H1 (cell line): ENCODE data around the gene OTUD6A. TPM values are rescaled to one million over a fixed set of nuclear protein-coding genes. Genes with fewer than 3 reads are reported as not detected.

Experiments used
- CTCF ChIA-PET: fragments of 300-600 bp; sonication (Branson Sonifier 250); formaldehyde crosslinking; loops from one replicate; lab custom pipeline; 2021; ENCODE audit not compliant: partially characterized antibody; lab: Charles Lee
- POLR2A ChIA-PET: fragments of 300-600 bp; sonication (Branson Sonifier 250); formaldehyde crosslinking; loops from one replicate; lab custom pipeline; 2021; ENCODE audit warnings: inconsistent platforms; ENCODE audit not compliant: partially characterized antibody; lab: Charles Lee
- DNase-seq, 2 experiments: peaks; one replicate each; pipeline versions ENCODE4 v3.0.0 to v3.0.0-alpha.2; 2010 to 2022; ENCODE audit warnings: low spot score in 2 of 2, low read depth in 1 of 2, mixed read lengths in 1 of 2
- FAIRE-seq: peaks from 2 replicates; lab custom pipeline; 2011; peaks lifted over from hg19 to GRCh38; lab: Jason Lieb, UNC
- H2AFZ ChIP-seq: 2 replicates; pipeline ENCODE4 v1.8.1; 2012; ENCODE audit warnings: low read length, inconsistent platforms
- H2AK5ac ChIP-seq: 2 replicates; pipeline ENCODE4 v1.6.1; 2013; ENCODE audit warnings: low read depth, low read length
- H2BK120ac ChIP-seq: replicated peaks from 2 replicates; pipeline ENCODE3; 2013; ENCODE audit warnings: low read depth, low read length, inconsistent platforms
- H2BK12ac ChIP-seq: 2 replicates; pipeline ENCODE4 v1.6.1; 2013; ENCODE audit warnings: low read depth, low read length
- H2BK15ac ChIP-seq: 2 replicates; pipeline ENCODE4 v1.6.1; 2013; ENCODE audit warnings: low read length
- H2BK20ac ChIP-seq: 2 replicates; pipeline ENCODE4 v1.6.1; 2013; ENCODE audit warnings: low read length
- H2BK5ac ChIP-seq: 2 replicates; pipeline ENCODE4 v1.6.1; 2013; ENCODE audit warnings: low read depth, low read length
- H3K14ac ChIP-seq: 2 replicates; pipeline ENCODE4 v1.6.1; 2013; ENCODE audit warnings: inconsistent platforms; ENCODE audit not compliant: insufficient read length
- H3K18ac ChIP-seq: 2 replicates; pipeline ENCODE4 v1.6.1; 2013; ENCODE audit warnings: low read length; ENCODE audit errors: extremely low read depth
- H3K23ac ChIP-seq: 2 replicates; pipeline ENCODE4 v1.6.1; 2013; ENCODE audit warnings: inconsistent platforms; ENCODE audit not compliant: insufficient read length
- H3K23me2 ChIP-seq: 2 replicates; pipeline ENCODE4 v1.6.1; 2013; ENCODE audit warnings: low read depth, low read length
- H3K27ac ChIP-seq: 2 replicates; pipeline ENCODE4 v1.6.1; 2011; ENCODE audit warnings: low read depth, low read length, inconsistent platforms
- H3K27me3 ChIP-seq, 4 experiments: replicated peaks in 1 of 4; 1 replicate in 1 of 4; 2 replicates in 3 of 4; pipeline versions ENCODE4 v1.6.1 to v1.8.1; 2011 to 2013; ENCODE audit warnings: low read length in 3 of 4, mild to moderate bottlenecking in 3 of 4, inconsistent platforms in 2 of 4, mixed read lengths in 2 of 4, moderate library complexity in 1 of 4; ENCODE audit not compliant: control insufficient read depth in 3 of 4, insufficient read depth in 3 of 4; ENCODE audit errors: extremely low read depth in 1 of 4
- H3K36me3 ChIP-seq, 4 experiments: 2 replicates each; pipeline versions ENCODE4 v1.6.1 to v1.8.1; 2011 to 2013; ENCODE audit warnings: mild to moderate bottlenecking in 4 of 4, low read length in 3 of 4, moderate library complexity in 2 of 4, control low read depth in 1 of 4, inconsistent platforms in 1 of 4; ENCODE audit not compliant: insufficient read depth in 4 of 4, control insufficient read depth in 2 of 4
- H3K4ac ChIP-seq: replicated peaks from 2 replicates; pipeline ENCODE3; 2013; ENCODE audit warnings: low read length, low read depth, mixed read lengths, inconsistent platforms; ENCODE audit not compliant: insufficient read length
- H3K4me1 ChIP-seq, 4 experiments: replicated peaks in 1 of 4; 1 replicate in 1 of 4; 2 replicates in 3 of 4; pipeline versions ENCODE4 v1.6.1 to v1.8.1; 2011 to 2013; ENCODE audit warnings: low read length in 3 of 4, inconsistent platforms in 2 of 4, mixed read lengths in 1 of 4; ENCODE audit not compliant: insufficient read depth in 4 of 4, control insufficient read depth in 3 of 4
- H3K4me2 ChIP-seq, 2 experiments: 2 replicates each; pipeline versions ENCODE4 v1.6.1 to v1.8.1; 2011 to 2013; ENCODE audit warnings: low read depth in 2 of 2, low read length in 2 of 2, control low read depth in 1 of 2, inconsistent platforms in 1 of 2, mild to moderate bottlenecking in 1 of 2; ENCODE audit not compliant: insufficient read depth in 1 of 2
- H3K4me3 ChIP-seq, 4 experiments: fragments of 200-600, 300-600 bp in 1 of 4; sonication (generic), shearing (Covaris generic), sonication (Bioruptor Twin) in 1 of 4; 2 replicates each; pipeline versions ENCODE4 v1.5.1 to v1.8.1; 2011 to 2016; ENCODE audit warnings: low read length in 4 of 4, low read depth in 3 of 4, control low read depth in 2 of 4, inconsistent platforms in 2 of 4, mild to moderate bottlenecking in 2 of 4, mixed read lengths in 1 of 4, moderate library complexity in 1 of 4; ENCODE audit not compliant: insufficient read depth in 2 of 4; ENCODE audit errors: extremely low read depth in 1 of 4
- H3K56ac ChIP-seq: replicated peaks from 2 replicates; pipeline ENCODE3; 2013; ENCODE audit warnings: low read depth, mild to moderate bottlenecking, mixed read lengths, low read length, inconsistent platforms; ENCODE audit not compliant: insufficient read length
- H3K79me1 ChIP-seq: 2 replicates; pipeline ENCODE4 v1.6.1; 2013; ENCODE audit warnings: low read depth, low read length, control low read depth
- H3K79me2 ChIP-seq, 2 experiments: 2 replicates each; pipeline versions ENCODE4 v1.6.1 to v1.8.1; 2012 to 2013; ENCODE audit warnings: low read length in 2 of 2, mild to moderate bottlenecking in 2 of 2, inconsistent platforms in 1 of 2; ENCODE audit not compliant: insufficient read depth in 2 of 2, control insufficient read depth in 1 of 2
- H3K9ac ChIP-seq, 4 experiments: replicated peaks in 1 of 4; 1 replicate in 1 of 4; 2 replicates in 3 of 4; pipeline versions ENCODE4 v1.6.1 to v1.8.1; 2011 to 2013; ENCODE audit warnings: low read depth in 3 of 4, low read length in 3 of 4, control low read depth in 2 of 4, mild to moderate bottlenecking in 2 of 4, moderate library complexity in 2 of 4, inconsistent platforms in 1 of 4; ENCODE audit errors: extremely low read depth in 1 of 4
- H3K9me3 ChIP-seq, 2 experiments: 2 replicates each; pipeline versions ENCODE4 v1.6.1 to v1.8.1; 2012 to 2013; ENCODE audit warnings: mild to moderate bottlenecking in 2 of 2, moderate library complexity in 2 of 2, control low read depth in 1 of 2, inconsistent platforms in 1 of 2, low read depth in 1 of 2, low read length in 1 of 2, mixed read lengths in 1 of 2; ENCODE audit not compliant: insufficient read depth in 2 of 2
- H4K20me1 ChIP-seq, 2 experiments: replicated peaks in 1 of 2; 2 replicates each; pipeline versions ENCODE3 to v1.8.1; 2011 to 2013; ENCODE audit warnings: inconsistent platforms in 2 of 2, low read length in 2 of 2, mild to moderate bottlenecking in 1 of 2; ENCODE audit not compliant: insufficient read depth in 2 of 2, control insufficient read depth in 1 of 2
- H4K5ac ChIP-seq: 2 replicates; pipeline ENCODE4 v1.6.1; 2013; ENCODE audit warnings: low read length, low read depth, mixed read lengths, inconsistent platforms; ENCODE audit not compliant: insufficient read length
- H4K8ac ChIP-seq: 2 replicates; pipeline ENCODE4 v1.8.0; 2013; ENCODE audit warnings: mild to moderate bottlenecking, moderate library complexity, low read length, inconsistent platforms; ENCODE audit not compliant: insufficient read depth; ENCODE audit errors: extremely low read depth
- H4K91ac ChIP-seq: replicated peaks from 2 replicates; pipeline ENCODE3; 2013; ENCODE audit warnings: low read length, mixed read lengths, inconsistent platforms; ENCODE audit not compliant: insufficient read length
- BACH1 ChIP-seq: IDR thresholded peaks from 2 replicates; pipeline ENCODE4 v1.6.1; 2012; ENCODE audit warnings: low read length, improper control_type of control experiment
- BRCA1 ChIP-seq: IDR thresholded peaks from 2 replicates; pipeline ENCODE4 v1.6.1; 2012; ENCODE audit warnings: low read depth, low read length, improper control_type of control experiment
- CBX5 ChIP-seq: fragments of 300-800, 300-1000 bp; sonication (generic); IDR thresholded peaks from 2 replicates; pipeline ENCODE4 v1.7.1; 2016; ENCODE audit warnings: antibody characterized with exemption, low read length, low read depth
- CHD1 ChIP-seq: IDR thresholded peaks from 2 replicates; pipeline ENCODE4 v1.6.1; 2012; ENCODE audit warnings: low read depth, low read length, improper control_type of control experiment
- CHD2 ChIP-seq: IDR thresholded peaks from 2 replicates; pipeline ENCODE4 v1.6.1; 2012; ENCODE audit warnings: low read length, improper control_type of control experiment
- EGR1 ChIP-seq: IDR thresholded peaks from 2 replicates; pipeline ENCODE4 v1.6.1; 2011; ENCODE audit warnings: low read depth, low read length, borderline replicate concordance
- FOSL1 ChIP-seq: IDR thresholded peaks from 2 replicates; pipeline ENCODE4 v1.6.1; 2011; ENCODE audit warnings: mild to moderate bottlenecking, low read depth, low read length, moderate library complexity; ENCODE audit not compliant: insufficient read depth
- HDAC2 ChIP-seq, 2 experiments: fragments of 300-600 bp in 1 of 2; sonication (generic) in 1 of 2; IDR thresholded peaks; 2 replicates each; pipeline ENCODE4 v1.6.1; 2011 to 2012; ENCODE audit warnings: low read depth in 2 of 2, low read length in 2 of 2, mild to moderate bottlenecking in 2 of 2, moderate library complexity in 2 of 2, borderline replicate concordance in 1 of 2, inconsistent platforms in 1 of 2
- KDM1A ChIP-seq: fragments of 200-600, 300-600 bp; sonication (generic); IDR thresholded peaks from 2 replicates; pipeline ENCODE4 v1.7.1; 2016; ENCODE audit warnings: mild to moderate bottlenecking, low read length, borderline replicate concordance
- MAX ChIP-seq: IDR thresholded peaks from 2 replicates; pipeline ENCODE4 v1.6.1; 2012; ENCODE audit warnings: inconsistent platforms
- POU5F1 ChIP-seq: IDR thresholded peaks from 2 replicates; pipeline ENCODE4 v1.6.1; 2011; ENCODE audit warnings: low read depth, mild to moderate bottlenecking, low read length, moderate library complexity
- RBBP5 ChIP-seq: IDR thresholded peaks from 2 replicates; pipeline ENCODE4 v1.7.1; 2012; ENCODE audit warnings: low read depth, mild to moderate bottlenecking, inconsistent platforms, low read length, moderate library complexity, borderline replicate concordance
- SIX5 ChIP-seq: IDR thresholded peaks from 2 replicates; pipeline ENCODE4 v1.6.1; 2011; ENCODE audit warnings: mild to moderate bottlenecking, low read depth, low read length
- SP4 ChIP-seq: IDR thresholded peaks from 2 replicates; pipeline ENCODE4 v1.6.1; 2012; ENCODE audit warnings: low read length, inconsistent platforms
- YY1 ChIP-seq: IDR thresholded peaks from 2 replicates; pipeline ENCODE4 v1.6.1; 2011; ENCODE audit warnings: low read depth, mild to moderate bottlenecking, low read length
- WGBS, 2 experiments: shearing (Covaris generic) in 1 of 2; methylation state at CpG; one replicate each; pipeline versions ENCODE4 v1.1.6 to v1.1.7; 2013 to 2015; ENCODE audit warnings: low lambda C conversion rate in 2 of 2, mixed read lengths in 2 of 2, inconsistent platforms in 1 of 2, low coverage in 1 of 2, missing lambda C conversion rate in 1 of 2; ENCODE audit not compliant: insufficient replicate concordance in 2 of 2, insufficient coverage in 1 of 2, insufficient read length in 1 of 2; ENCODE audit errors: extremely low coverage in 1 of 2, missing lambda C conversion rate in 1 of 2; 5-methylcytosine and 5-hydroxymethylcytosine counted together
- polyA plus RNA-seq, 7 experiments: library from polyadenylated mRNA; depleted of rRNA in 3 of 7; stranded (reverse) in 5 of 7; unstranded in 2 of 7; fragments of >200 nt in 5 of 7; fragments of 200-250 nt in 2 of 7; gene quantifications; 1 replicate in 5 of 7; 2 replicates in 1 of 7; 4 replicates in 1 of 7; pipeline versions ENCODE4 v1.2.1 to v1.2.3, GENCODE V29; 2011 to 2013; ENCODE audit warnings: missing spikeins in 2 of 7, mixed read lengths in 2 of 7
- total RNA-seq: library from RNA; stranded (reverse); fragmentation: NEBNext Ultra II Directional; extraction: Animal tissue kit (Norgen Biotek cat#: 25700); gene quantifications from 2 replicates; pipeline ENCODE4 v1.2.1, GENCODE V29; 2021

OTUD6A gene
- total and polyA plus RNA-seq, 2 of the 8 experiments (the other 6 are each of a cell fraction or from before 2014, with no cell fraction given): 0.09 to 0.17 TPM

GRCh38 chrX:70079870-70080269, 17.6 kb downstream of the OTUD6A start:
- Histone ChIP-seq H3K23ac (no peak overlapping the region), H2BK120ac (no peak overlapping the region), H3K18ac (no peak overlapping the region), H3K27me3 (no peaks in the 10 kb centered on the region), H3K9me3 (no peaks in the 10 kb centered on the region), H2BK5ac (no peak overlapping the region), H3K4me3 (no peak overlapping the region), H2BK20ac (no peak overlapping the region), H3K36me3 (no peaks in the 10 kb centered on the region), H3K79me2 (no peaks in the 10 kb centered on the region), H3K4ac (no peak overlapping the region), H2AFZ (no peak overlapping the region), H4K5ac (no peak overlapping the region), H3K4me2 (no peak overlapping the region), H4K91ac (no peak overlapping the region), H3K27ac (no peak overlapping the region), H3K79me1 (no peaks in the 10 kb centered on the region), H2BK15ac (no peak overlapping the region), H3K56ac (no peak overlapping the region), H3K14ac (no peak overlapping the region), H2AK5ac (no peak overlapping the region), H4K8ac (no peak overlapping the region), H3K9ac (no peak overlapping the region), H2BK12ac (no peak overlapping the region), H3K23me2 (no peaks in the 10 kb centered on the region), H3K4me1 (no peaks in the 10 kb centered on the region), H4K20me1 (no peaks in the 10 kb centered on the region)
- no peak for TF ChIP-seq FOSL1
- TF ChIP-seq CHD1: no peak
- no peak for TF ChIP-seq SP4
- TF ChIP-seq YY1: no peak
- no peak for TF ChIP-seq CBX5
- TF ChIP-seq BRCA1: no peak
- TF ChIP-seq KDM1A: no peak
- no peak for TF ChIP-seq BACH1
- no peak for TF ChIP-seq CHD2
- no peak for TF ChIP-seq POU5F1
- no peak for TF ChIP-seq HDAC2 (IDR thresholded peaks at IDR 0.05; ENCODE audit: borderline replicate concordance in 1 of 2, low read depth in 2 of 2, low read length in 2 of 2)
- TF ChIP-seq SIX5: no peak
- no peak for TF ChIP-seq MAX
- no peak for TF ChIP-seq RBBP5
- no peak for TF ChIP-seq EGR1
- 77% methylated on average over 3 of the region's 3 CpGs; no CpG with 5 or more reads in 1 of the 2 experiments for WGBS, 2 experiments
- ChIA-PET CTCF (interaction anchor here (0.6 to 2.3 kb wide), 5 partner anchors 11 to 656 kb away, joined by 3 to 7 read pairs (median 3); no protein-coding TSS in a partner anchor), POLR2A (interaction anchor here (0.6 kb wide), 1 partner anchor 259 kb away, joined by 3 read pairs; no protein-coding TSS in a partner anchor)
- FAIRE-seq (no peak), DNase-seq (no peak)
